CD14-positive monocyte (primary cell): ENCODE data around the gene TRANK1. TPM values are rescaled to one million over a fixed set of nuclear protein-coding genes. Genes with fewer than 3 reads are reported as not detected.
A peak's percentile ranks its signal among the peaks of the same experiment; 100 is the strongest.

Source experiments
- DNase-seq, 3 donors: peaks; one replicate each; pipeline ENCODE4 v3.0.0-alpha.2; 2011 to 2022
- H2AFZ ChIP-seq: 2 replicates; pipeline ENCODE4 v1.6.0; 2012; ENCODE audit warnings: mild to moderate bottlenecking, low read depth, low read length, inconsistent platforms; ENCODE audit not compliant: insufficient read depth, poor library complexity, severe bottlenecking
- H3K27ac ChIP-seq, 2 donors: 1 replicate in 1 of 2; 2 replicates in 1 of 2; pipeline ENCODE4 v1.5.1; 2012 to 2013; ENCODE audit warnings: low read length in 2 of 2, control low read depth in 1 of 2, inconsistent platforms in 1 of 2, low read depth in 1 of 2, mild to moderate bottlenecking in 1 of 2
- H3K27me3 ChIP-seq, 2 donors: one replicate each; pipeline versions ENCODE4 v1.6.0 to v1.6.1; 2011 to 2013; ENCODE audit warnings: low read length in 2 of 2; ENCODE audit not compliant: control insufficient read depth in 2 of 2, insufficient read depth in 2 of 2
- H3K36me3 ChIP-seq, 2 donors: replicated peaks in 1 of 2; 1 replicate in 1 of 2; 2 replicates in 1 of 2; pipeline versions ENCODE4 v1.5.1 to v1.6.1; 2012 to 2013; ENCODE audit warnings: low read length in 2 of 2, control low read depth in 1 of 2, inconsistent platforms in 1 of 2, mild to moderate bottlenecking in 1 of 2; ENCODE audit not compliant: insufficient read depth in 2 of 2, control insufficient read depth in 1 of 2
- H3K4me1 ChIP-seq, 2 donors: 1 replicate in 1 of 2; 2 replicates in 1 of 2; pipeline versions ENCODE4 v1.5.1 to v1.6.1; 2012 to 2013; ENCODE audit warnings: low read length in 2 of 2, control low read depth in 1 of 2, inconsistent platforms in 1 of 2, mild to moderate bottlenecking in 1 of 2, moderate library complexity in 1 of 2; ENCODE audit not compliant: insufficient read depth in 2 of 2, control insufficient read depth in 1 of 2
- H3K4me2 ChIP-seq: replicated peaks from 2 replicates; pipeline ENCODE3; 2012; ENCODE audit warnings: low read length, moderate library complexity, mild to moderate bottlenecking; ENCODE audit not compliant: poor library complexity, severe bottlenecking; ENCODE audit errors: extremely low read depth
- H3K4me3 ChIP-seq, 3 experiments: fragments of 200-600 bp in 1 of 3; sonication (generic) in 1 of 3; replicated peaks in 1 of 3; 1 replicate in 2 of 3; 2 replicates in 1 of 3; pipeline ENCODE4 v1.5.1; 2011 to 2013; ENCODE audit warnings: low read length in 3 of 3, mild to moderate bottlenecking in 3 of 3, control low read depth in 2 of 3, low read depth in 2 of 3, inconsistent platforms in 1 of 3, moderate library complexity in 1 of 3
- H3K79me2 ChIP-seq: 2 replicates; pipeline ENCODE4 v1.6.0; 2012; ENCODE audit warnings: mild to moderate bottlenecking, control low read depth, inconsistent platforms, low read length, moderate library complexity; ENCODE audit not compliant: insufficient read depth
- H3K9ac ChIP-seq: 2 replicates; pipeline ENCODE4 v1.6.0; 2017; ENCODE audit warnings: low read length, mild to moderate bottlenecking; ENCODE audit not compliant: insufficient read depth, poor library complexity, severe bottlenecking
- H3K9me3 ChIP-seq, 2 donors: replicated peaks in 1 of 2; 1 replicate in 1 of 2; 2 replicates in 1 of 2; pipeline versions ENCODE4 v1.5.1 to v1.6.1; 2012 to 2013; ENCODE audit warnings: low read length in 2 of 2, control low read depth in 1 of 2; ENCODE audit not compliant: control insufficient read depth in 1 of 2, insufficient read depth in 1 of 2
- H4K20me1 ChIP-seq: 2 replicates; pipeline ENCODE4 v1.6.0; 2012; ENCODE audit warnings: mild to moderate bottlenecking, low read length, control low read depth, moderate library complexity; ENCODE audit not compliant: insufficient read depth
- H3K27ac Mint-ChIP-seq, 7 donors: one replicate each; pipeline ENCODE4 v1.8.0; 2020; ENCODE audit warnings: mild to moderate bottlenecking in 7 of 7, mixed read lengths in 7 of 7, moderate library complexity in 6 of 7, inconsistent platforms in 2 of 7
- H3K27me3 Mint-ChIP-seq, 3 donors: one replicate each; pipeline ENCODE4 v1.8.0; 2021 to 2022; ENCODE audit warnings: low read depth in 3 of 3, mild to moderate bottlenecking in 3 of 3, mixed read lengths in 3 of 3, moderate library complexity in 3 of 3, inconsistent platforms in 1 of 3
- H3K36me3 Mint-ChIP-seq, 2 donors: one replicate each; pipeline ENCODE4 v1.8.0; 2020; ENCODE audit warnings: mixed read lengths in 2 of 2, inconsistent platforms in 1 of 2, mild to moderate bottlenecking in 1 of 2
- H3K4me1 Mint-ChIP-seq: one replicate; pipeline ENCODE4 v1.8.0; 2020; ENCODE audit warnings: mild to moderate bottlenecking, mixed read lengths
- H3K4me3 Mint-ChIP-seq, 2 donors: one replicate each; pipeline ENCODE4 v1.8.0; 2020; ENCODE audit warnings: mild to moderate bottlenecking in 2 of 2, mixed read lengths in 2 of 2, moderate library complexity in 1 of 2
- H3K9me3 Mint-ChIP-seq, 7 donors: one replicate each; pipeline ENCODE4 v1.8.0; 2020 to 2022; ENCODE audit warnings: mixed read lengths in 7 of 7, mild to moderate bottlenecking in 6 of 7, moderate library complexity in 6 of 7, inconsistent platforms in 2 of 7
- WGBS: methylation state at CpG from one replicate; pipeline ENCODE4 v1.1.5; 2013; ENCODE audit warnings: missing lambda C conversion rate; ENCODE audit not compliant: insufficient coverage; 5-methylcytosine and 5-hydroxymethylcytosine counted together
- intact Hi-C, 2 donors: fragments of 100-400 bp; cut with micrococcal nuclease; formaldehyde crosslinking; loops; one replicate each; pipeline versions ENCODE4 v1.15.0 to v1.15.1; 2023
- polyA plus RNA-seq, 3 donors: library from polyadenylated mRNA; depleted of rRNA in 1 of 3; unstranded in 2 of 3; stranded (reverse) in 1 of 3; fragments of 300-500 nt in 2 of 3; fragments of >200 nt in 1 of 3; fragmentation: Illumina TruSeq in 2 of 3; gene quantifications; 1 replicate in 2 of 3; 2 replicates in 1 of 3; pipeline ENCODE4 v1.2.3, GENCODE V29; 2012 to 2021
- TF ChIP-seq, protein P1 (sequence below): fragments of 200-600 bp; IDR thresholded peaks from one replicate; pipeline ENCODE4 v1.8.0; 2022; ENCODE audit warnings: antibody characterized with exemption, mild to moderate bottlenecking

The TRANK1 gene
- polyA plus RNA-seq, 3 donors = 2.8 to 6.3 (median 5.8) TPM

- H3K9ac ChIP-seq = no peak overlapping the region
- Mint-ChIP-seq H3K4me3 (no peak overlapping the region), H3K27me3 (no peaks in the 10 kb centered on the region), H3K4me1 (peaks cover 41% of the 10 kb centered on the region), H3K9me3 (no peaks in the 10 kb centered on the region), H3K27ac (peak overlapping the region; percentile 89 to 94 (median 91)), H3K36me3 (no peaks in the 10 kb centered on the region)
- H3K27ac ChIP-seq = peak overlapping the region; percentile 49 to 83
- peak; percentile 84 to 94 (median 92) for DNase-seq
- TF ChIP-seq, protein P1, sequence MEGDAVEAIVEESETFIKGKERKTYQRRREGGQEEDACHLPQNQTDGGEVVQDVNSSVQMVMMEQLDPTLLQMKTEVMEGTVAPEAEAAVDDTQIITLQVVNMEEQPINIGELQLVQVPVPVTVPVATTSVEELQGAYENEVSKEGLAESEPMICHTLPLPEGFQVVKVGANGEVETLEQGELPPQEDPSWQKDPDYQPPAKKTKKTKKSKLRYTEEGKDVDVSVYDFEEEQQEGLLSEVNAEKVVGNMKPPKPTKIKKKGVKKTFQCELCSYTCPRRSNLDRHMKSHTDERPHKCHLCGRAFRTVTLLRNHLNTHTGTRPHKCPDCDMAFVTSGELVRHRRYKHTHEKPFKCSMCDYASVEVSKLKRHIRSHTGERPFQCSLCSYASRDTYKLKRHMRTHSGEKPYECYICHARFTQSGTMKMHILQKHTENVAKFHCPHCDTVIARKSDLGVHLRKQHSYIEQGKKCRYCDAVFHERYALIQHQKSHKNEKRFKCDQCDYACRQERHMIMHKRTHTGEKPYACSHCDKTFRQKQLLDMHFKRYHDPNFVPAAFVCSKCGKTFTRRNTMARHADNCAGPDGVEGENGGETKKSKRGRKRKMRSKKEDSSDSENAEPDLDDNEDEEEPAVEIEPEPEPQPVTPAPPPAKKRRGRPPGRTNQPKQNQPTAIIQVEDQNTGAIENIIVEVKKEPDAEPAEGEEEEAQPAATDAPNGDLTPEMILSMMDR = no peak
- H3K4me1 ChIP-seq = peaks cover 44 to 49% of the 10 kb centered on the region in 2 donors
- H3K79me2 ChIP-seq = no peaks in the 10 kb centered on the region
- no peaks in the 10 kb centered on the region for H4K20me1 ChIP-seq
- peak overlapping the region; percentile 47 for H3K4me2 ChIP-seq
- no peaks in the 10 kb centered on the region for H3K27me3 ChIP-seq
- H3K9me3 ChIP-seq = no peaks in the 10 kb centered on the region
- H2AFZ ChIP-seq = no peak overlapping the region
- intact Hi-C loops = loop anchor here in 1 of 2 donors (5.0 kb wide), 1 partner anchor 80 kb away; the partner anchor contains the start of genes EPM2AIP1 and MLH1
- H3K4me3 ChIP-seq = peak overlapping the region in 1 of 3 experiments; percentile 44
- WGBS = 0% methylated on average over 1 of the region's 4 CpGs
- H3K36me3 ChIP-seq = no peaks in the 10 kb centered on the region
These were observed 32.7 kb downstream of the TRANK1 start for GRCh38 chr3:36911990-36912804.

DNA sequence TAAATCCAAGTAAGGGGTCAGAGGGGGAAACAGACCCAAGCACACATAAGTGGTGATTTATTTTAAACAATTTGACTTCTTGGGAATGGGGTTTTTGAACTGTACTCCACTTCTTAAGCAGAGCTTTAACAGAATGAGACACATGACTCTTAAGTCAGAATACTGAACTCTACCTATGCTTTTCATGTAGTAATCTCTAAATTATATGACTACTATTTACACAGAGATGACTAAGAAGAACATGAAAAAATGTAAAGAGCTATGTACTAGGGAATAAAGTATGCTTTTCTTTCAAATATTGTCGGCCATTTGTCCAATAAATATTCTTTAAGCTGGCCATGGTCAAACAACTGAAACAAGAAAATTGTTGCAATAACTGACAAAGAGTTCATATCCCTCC, 35.2 kb downstream of the TRANK1 start:
- H4K20me1 ChIP-seq = no peaks in the 10 kb centered on the region
- H3K9me3 Mint-ChIP-seq = no peaks in the 10 kb centered on the region
- no peak overlapping the region for H3K4me3 ChIP-seq
- peaks cover 58 to 70% of the 10 kb centered on the region in 2 donors for H3K4me1 ChIP-seq
- H3K27me3 ChIP-seq = no peaks in the 10 kb centered on the region
- no peak for DNase-seq
- H3K27ac Mint-ChIP-seq = peak overlapping the region in 2 of 7 donors; percentile 97 to 99
- peak overlapping the region in 1 of 2 donors; percentile 97 for H3K27ac ChIP-seq
- TF ChIP-seq, protein P1 = no peak
- H3K36me3 Mint-ChIP-seq = no peaks in the 10 kb centered on the region
- intact Hi-C loops = loop anchor here (2.0 to 10.0 kb wide), 4 partner anchors 15 to 325 kb away; partner anchors contain the start of genes EPM2AIP1 (in 2 of the 2), MLH1 (in 2 of the 2) and TRANK1 (in 1 of the 2)
- no peak overlapping the region for H3K4me2 ChIP-seq
- H2AFZ ChIP-seq = no peak overlapping the region
- no peaks in the 10 kb centered on the region for H3K36me3 ChIP-seq
- peaks cover 59% of the 10 kb centered on the region for H3K4me1 Mint-ChIP-seq
- H3K9me3 ChIP-seq = no peaks in the 10 kb centered on the region
- H3K27me3 Mint-ChIP-seq = no peaks in the 10 kb centered on the region
- H3K9ac ChIP-seq = no peak overlapping the region
- no peak overlapping the region for H3K4me3 Mint-ChIP-seq
- no peaks in the 10 kb centered on the region for H3K79me2 ChIP-seq
- WGBS = no CpG with 5 or more reads among the region's 1 CpG
